Iris pigment epithelial cell (primary cell): Measurements from ENCODE around the gene FBXO8.
"Not testable (repeated sequence)": the region's sequence is repeated elsewhere in the genome, so short reads cannot be mapped to it uniquely, and the experiment has no call there.

Experiments used
- DNase-seq: peaks from one replicate; pipeline ENCODE4 v3.0.0-alpha.2; 2011; ENCODE audit warnings: low read depth

FBXO8 gene

GRCh38 chr4:174284487-174284886, 1.0 kb upstream of the FBXO8 start:
- DNase-seq, result no peak

GRCh38 chr4:174282836-174283506, 496 bp downstream of the FBXO8 start:
- peak; percentile 98 for DNase-seq

GRCh38 chr4:174281901-174282300, 1.6 kb downstream of the FBXO8 start:
- DNase-seq, result no peak

- no peak for DNase-seq
Observed at GRCh38 chr4:174281182-174281737, 2.2 kb downstream of the FBXO8 start.

- no peak for DNase-seq
Observed at GRCh38 chr4:174279433-174280155, 3.9 kb downstream of the FBXO8 start.

GRCh38 chr4:174278467-174278866, 5.0 kb downstream of the FBXO8 start:
- no peak for DNase-seq

- DNase-seq, result no peak
Observed at GRCh38 chr4:174277433-174277832, 6.0 kb downstream of the FBXO8 start.

- DNase-seq, result no peak
Observed at GRCh38 chr4:174275101-174275500, 8.4 kb downstream of the FBXO8 start.

- DNase-seq, result no peak
Observed at GRCh38 chr4:174274436-174274835, 9.0 kb downstream of the FBXO8 start.

- no peak for DNase-seq
Observed at GRCh38 chr4:174273930-174274329, 9.5 kb downstream of the FBXO8 start.

GRCh38 chr4:174266416-174266815, 17.1 kb downstream of the FBXO8 start:
- no peak for DNase-seq

GRCh38 chr4:174265916-174266315, 17.6 kb downstream of the FBXO8 start:
- DNase-seq, result no peak

- no peak for DNase-seq
Observed at GRCh38 chr4:174263445-174263736, 20.1 kb downstream of the FBXO8 start.

GRCh38 chr4:174262624-174263444, 20.6 kb downstream of the FBXO8 start:
- no peak for DNase-seq

GRCh38 chr4:174261432-174261831, 22.0 kb downstream of the FBXO8 start:
- DNase-seq, result not testable (repeated sequence)

GRCh38 chr4:174260099-174260498, 23.4 kb downstream of the FBXO8 start:
- peak; percentile 94 for DNase-seq

- DNase-seq, result no peak
Observed at GRCh38 chr4:174259580-174259979, 23.9 kb downstream of the FBXO8 start.

GRCh38 chr4:174256277-174256713, 27.2 kb downstream of the FBXO8 start:
- peak; percentile 64 for DNase-seq

- peak; percentile 95 for DNase-seq
Observed at GRCh38 chr4:174255786-174256185, 27.7 kb downstream of the FBXO8 start.

- no peak for DNase-seq
Observed at GRCh38 chr4:174255374-174255773, 28.1 kb downstream of the FBXO8 start.

GRCh38 chr4:174254613-174255012, 28.9 kb downstream of the FBXO8 start:
- no peak for DNase-seq

- no peak for DNase-seq
Observed at GRCh38 chr4:174252412-174252811, 31.1 kb downstream of the FBXO8 start.

- no peak for DNase-seq
Observed at GRCh38 chr4:174248407-174248806, 35.1 kb downstream of the FBXO8 start.
